DMS 273 treated with DMSO at 0.1 percent for 48 hours (cell line): ENCODE measurements around the gene CALCOCO2.

ENCODE experiments used
- DNase-seq: peaks from one replicate; lab custom pipeline; 2025; lab: John Stamatoyannopoulos, UW

CALCOCO2 gene

DNA sequence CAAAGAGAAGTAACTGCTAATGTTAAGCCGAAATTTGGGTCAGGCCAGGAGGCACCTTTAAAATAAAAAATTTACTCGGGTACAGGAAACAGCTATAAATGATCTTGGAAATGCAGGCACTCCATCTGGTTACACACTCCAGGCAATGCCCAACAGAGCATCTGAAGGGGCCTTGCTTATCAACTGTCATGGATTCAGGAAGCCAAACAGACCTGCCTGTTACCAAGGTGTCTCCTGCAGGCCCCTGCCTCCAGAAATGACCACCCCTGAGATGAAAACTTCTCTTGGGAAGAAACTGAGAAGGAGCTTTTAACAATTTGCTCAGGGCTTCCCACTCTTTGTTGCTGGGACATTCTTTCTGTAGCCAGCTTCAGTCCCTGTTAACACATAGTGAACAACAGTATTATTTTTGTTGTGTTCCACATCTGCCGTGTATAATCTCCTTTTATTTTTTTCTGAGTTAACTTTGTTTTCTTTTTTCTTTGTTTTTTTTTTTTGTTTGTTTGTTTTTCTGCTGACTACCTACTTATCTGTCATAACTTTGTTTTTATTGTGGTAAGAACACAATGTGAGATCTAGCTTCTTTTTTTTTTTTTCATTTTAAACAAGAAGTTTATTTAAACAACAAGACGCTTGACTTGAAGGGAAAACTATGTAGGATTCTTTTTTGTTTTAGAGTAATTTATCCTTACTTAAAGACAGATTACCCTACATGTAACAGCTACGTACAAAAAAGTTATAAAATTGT is 43.0 kb downstream of the CALCOCO2 start:
- no peak for DNase-seq

DNA sequence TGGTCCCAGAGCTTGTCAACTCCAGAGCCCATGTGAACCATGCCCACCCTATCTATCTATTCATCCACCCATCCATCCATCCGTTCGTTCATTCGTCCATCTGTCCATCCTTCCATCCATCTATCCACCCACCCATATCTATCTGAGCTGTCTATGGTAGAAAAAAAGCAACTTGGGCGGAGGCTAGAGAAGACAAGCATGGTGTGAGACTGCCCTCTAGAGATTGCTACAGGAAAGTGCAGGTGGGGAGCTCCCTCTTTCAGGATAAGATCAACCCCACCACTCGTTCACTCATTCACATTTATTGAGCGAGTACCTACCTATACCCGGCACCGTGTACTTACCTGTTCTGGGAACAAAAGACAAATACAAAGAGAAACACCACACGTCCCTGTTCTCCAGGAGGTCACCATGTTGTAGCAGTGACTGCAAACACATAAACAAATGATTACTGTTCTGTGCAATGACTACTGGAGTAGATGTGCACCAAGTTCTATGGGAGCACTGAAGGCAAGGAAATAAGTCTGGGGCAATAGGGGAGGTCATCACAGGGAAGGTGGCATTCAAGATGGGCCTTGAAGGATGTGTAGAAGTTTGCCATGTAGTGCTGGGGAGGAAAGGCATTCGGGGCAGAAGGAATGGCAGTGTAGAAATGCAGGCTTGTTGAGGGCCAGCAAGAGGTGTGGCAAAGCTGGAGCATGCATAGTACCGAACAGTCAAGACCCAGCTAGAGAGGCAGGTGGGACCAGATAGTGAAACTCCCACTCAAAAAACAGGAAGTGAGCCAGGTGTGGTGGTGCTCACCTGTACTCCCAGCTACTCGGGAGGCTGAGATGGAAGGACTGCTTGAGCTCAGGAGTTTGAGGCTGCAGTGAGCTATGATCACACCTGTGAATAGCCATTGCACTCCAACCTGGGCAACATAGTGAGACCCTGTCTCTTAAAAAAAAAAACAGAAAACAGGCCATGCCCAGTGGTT is 48.4 kb downstream of the CALCOCO2 start:
- DNase-seq = peak; percentile 45

DNA sequence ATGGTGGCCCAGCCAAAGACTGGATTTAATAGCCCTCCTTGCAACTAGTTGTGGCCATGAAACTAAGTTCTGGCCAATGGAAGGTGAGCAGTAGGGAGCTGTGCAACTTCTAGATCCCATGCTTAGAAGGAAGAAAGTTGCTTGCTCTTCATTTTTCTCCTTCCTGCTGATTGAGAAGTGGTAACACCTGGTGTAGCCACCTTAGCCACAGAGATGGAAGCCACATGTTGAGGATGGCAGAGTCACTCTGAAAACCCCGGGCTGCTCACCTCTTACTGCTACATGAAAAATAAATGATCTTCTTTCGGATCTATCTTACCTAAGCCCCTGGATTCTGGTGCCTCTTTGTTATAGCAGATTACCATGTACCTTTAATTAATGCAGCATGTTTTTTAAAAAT is 51.4 kb downstream of the CALCOCO2 start:
- no peak for DNase-seq

DNA sequence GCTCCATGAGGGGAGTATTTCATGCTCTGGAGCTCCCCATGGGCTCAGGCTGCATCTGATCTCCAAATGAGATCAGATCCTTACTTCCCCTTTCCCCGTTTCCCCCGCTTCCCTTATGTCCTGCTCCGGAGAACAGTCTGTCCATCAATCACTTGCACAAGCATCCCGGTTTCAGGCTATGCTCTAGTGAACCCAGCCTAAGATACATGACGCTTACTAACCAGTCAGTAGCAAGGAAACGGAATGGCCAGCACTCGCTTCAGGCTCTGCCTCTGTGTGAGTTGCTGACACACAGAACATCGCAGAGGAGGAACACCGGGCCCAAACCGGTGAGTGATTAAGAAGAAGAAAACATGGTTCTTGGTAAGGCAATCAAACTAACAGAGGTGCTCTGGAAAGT is 52.3 kb downstream of the CALCOCO2 start:
- DNase-seq = no peak

DNA sequence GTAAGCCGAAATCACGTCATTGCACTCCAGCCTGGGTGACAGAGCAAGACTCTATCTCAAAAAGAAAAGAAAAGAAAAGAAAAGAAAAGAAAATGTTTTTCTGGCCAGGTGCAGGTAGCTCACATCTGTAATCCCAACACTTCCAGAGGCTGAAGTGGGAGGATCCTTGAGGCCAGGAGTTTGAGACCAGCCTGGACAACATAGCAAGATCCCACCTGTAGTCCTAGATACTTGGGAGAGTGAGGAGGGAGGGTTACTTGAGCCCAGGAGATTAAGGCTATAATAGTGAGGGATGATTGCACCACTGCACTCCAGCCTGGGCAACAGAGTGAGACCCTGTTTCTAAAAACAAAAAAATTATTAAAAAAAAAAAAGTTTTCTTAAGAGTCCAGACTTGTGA is 59.3 kb downstream of the CALCOCO2 start:
- no peak for DNase-seq

DNA sequence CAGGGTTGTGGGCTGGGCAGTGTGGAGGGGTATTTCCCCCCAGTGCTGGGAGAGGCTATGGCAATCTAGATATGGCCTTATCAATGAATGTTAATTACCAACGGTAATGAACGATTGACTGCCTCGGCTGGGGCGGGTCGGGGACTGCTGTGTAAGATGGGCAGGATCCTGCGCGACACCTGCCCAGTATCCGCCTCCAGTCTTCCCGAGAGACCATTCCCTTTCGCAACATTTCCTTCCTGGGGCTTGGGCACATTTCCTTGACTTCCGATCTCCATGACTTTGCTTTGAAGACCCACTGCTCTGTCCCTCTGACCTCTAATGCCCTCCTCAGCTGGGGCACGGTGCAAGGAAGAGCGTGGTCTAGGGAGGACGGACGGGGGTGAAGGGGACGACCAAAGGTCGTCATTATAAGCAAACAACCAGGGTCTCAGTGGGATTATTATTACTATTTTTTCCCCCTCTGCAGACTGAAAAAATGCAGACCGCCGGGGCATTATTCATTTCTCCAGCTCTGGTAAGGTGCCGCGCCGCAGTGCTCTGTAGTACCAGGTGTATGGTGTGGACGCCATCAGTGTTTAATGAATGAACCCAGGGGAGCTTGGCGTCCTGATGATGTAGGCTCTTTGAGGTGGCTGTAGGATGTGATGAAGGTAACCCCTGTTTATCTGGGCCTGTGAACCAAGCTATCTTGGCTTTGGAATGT is 62.3 kb downstream of the CALCOCO2 start:
- no peak for DNase-seq

DNA sequence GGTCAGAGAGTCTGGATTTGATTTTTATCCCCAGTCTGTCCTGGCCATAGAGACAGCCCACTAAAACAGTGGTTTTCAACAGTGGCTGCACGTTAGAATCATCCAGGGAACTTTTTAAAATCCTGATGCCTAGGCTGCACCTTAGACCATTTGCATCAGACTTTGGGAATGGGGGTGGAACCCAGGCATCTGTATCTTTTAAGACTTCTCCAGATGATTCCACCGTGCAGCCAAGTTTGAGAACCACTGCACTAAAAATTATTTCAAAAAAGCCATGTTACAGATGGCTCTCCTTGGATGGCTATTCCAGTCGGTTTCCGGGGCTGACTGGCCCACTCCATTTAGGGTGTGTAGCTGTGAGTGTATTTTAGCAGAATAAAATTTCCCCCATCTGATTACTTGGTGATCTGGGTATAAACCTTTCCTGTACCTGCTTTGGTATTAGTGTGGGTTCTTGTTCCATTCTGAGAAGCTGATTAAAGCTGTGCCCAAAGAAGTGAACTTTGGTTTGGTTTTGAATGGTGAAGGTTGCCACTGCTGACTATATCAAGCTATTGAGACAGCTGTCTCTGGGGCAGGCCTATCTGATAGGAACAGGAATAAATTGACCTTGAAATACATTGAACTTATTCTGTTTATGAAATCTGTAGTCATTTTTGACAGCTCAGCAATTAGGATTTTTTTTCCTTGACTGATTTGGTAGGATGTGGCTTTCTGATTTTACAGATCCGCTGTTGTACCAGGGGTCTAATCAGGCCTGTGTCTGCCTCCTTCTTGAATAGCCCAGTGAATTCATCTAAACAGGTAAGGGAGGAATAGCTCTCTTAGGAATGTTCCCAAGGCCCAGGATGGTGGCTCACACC is 63.0 kb downstream of the CALCOCO2 start:
- no peak for DNase-seq

DNA sequence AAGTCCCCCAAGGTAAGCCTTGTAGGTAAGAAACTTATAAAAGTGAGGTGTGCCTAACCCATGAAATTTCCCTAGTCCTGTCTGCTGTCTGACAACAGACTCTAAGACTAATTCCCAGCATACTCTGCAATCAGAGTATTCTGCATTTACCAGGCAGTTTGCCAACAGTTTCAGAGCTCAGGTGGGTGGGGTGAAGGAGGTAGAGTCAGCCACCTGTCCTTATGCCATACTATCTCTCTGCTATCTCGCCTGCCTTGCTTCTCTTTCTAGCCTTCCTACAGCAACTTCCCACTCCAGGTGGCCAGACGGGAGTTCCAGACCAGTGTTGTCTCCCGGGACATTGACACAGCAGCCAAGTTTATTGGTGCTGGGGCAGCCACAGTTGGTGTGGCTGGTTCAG is 64.1 kb downstream of the CALCOCO2 start:
- no peak for DNase-seq

DNA sequence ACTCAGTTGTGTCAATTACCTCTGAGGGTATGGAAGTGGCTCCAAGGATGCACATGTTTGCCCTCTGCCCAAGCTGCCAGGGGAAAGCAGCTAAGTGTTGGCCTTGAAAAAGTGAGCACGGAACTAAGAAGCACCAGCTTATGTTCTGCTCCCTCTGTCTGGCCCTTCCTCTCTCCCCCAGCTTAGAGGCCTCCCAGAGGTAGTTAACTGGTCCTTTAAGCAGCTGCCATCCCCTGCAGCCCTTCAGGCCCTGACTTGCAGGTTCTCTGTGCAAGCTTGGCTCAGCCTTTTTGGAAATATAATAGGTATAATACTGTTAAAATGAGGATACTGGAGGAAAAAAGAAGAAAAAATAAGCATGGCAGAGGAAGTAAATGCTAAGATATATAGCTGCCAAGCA is 70.4 kb downstream of the CALCOCO2 start:
- DNase-seq = no peak

DNA sequence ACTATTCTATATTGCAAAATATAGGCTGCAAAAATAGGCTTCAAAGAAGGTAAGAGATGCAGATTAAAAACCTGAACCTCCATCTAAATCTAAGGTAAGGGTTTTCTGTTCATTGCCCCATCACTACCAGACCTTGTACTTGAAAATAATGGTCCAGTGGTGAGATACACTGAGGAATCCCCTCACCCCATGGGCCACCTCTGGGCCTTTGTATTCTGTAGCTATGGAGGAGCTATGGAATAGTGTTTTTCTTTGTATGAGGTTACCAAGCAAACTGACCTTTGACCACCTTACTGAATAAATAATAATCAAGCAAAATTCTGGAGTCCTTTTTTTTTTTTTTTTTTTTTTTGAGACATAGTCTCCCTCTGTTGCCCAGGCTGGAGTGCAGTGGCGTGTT is 72.6 kb downstream of the CALCOCO2 start:
- DNase-seq = no peak

DNA sequence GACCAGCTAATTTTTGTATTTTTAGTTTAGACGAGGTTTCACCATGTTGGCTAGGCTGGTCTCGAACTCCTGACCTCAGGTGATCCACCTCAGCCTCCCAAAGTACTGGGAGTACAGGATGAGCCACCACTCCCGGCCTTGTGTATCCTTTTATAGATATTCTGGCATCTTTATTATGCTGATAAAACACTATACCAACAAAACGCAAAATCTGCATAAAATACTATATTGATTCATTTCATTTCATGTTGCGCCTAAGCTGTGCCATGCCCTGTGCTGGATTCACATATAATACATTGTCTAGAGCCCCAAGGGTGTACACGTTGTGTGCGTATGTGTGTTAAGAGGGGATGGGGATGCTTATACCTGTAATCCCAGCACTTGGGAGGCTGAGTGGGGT is 73.6 kb downstream of the CALCOCO2 start:
- no peak for DNase-seq

DNA sequence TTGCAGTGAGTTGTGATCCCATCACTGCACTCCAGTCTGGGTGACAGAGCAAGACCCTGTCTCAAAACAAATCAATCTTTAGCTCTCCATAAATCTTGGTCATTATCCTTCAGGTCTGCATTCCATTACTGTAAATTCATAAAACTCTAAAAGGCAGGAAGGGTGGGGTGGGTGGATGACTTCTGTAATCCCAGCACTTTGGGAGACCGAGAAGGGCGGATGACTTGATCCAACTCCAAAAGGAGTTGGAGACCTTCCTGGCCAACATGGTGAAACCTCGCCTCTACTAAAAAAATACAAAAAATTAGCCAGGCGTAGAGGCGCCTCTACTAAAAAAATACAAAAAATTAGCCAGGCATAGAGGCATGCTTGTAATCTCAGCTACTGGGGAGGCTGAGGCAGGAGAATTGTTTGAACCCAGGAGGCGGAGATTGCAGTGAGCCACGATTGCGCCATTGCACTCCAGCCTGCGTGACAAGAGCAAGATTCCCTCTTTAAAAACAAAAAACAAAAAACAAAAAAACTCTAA is 75.2 kb downstream of the CALCOCO2 start:
- no peak for DNase-seq

DNA sequence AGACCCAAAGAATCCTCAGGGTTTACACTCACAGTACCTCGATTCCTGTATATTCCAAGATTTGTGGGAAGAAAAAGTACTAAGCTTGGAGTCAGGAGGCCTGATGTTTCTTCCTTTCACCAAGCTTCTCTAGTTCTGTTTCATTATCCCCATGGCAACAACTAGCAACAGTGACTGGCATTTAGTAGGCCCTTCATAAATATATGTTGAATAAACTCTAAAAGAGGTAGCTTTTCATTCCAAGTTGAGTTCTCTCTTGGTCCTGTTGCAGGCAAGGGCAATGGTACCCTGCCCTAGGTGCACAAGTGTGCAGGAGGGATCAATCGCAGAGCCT is 76.8 kb downstream of the CALCOCO2 start:
- DNase-seq = no peak

DNA sequence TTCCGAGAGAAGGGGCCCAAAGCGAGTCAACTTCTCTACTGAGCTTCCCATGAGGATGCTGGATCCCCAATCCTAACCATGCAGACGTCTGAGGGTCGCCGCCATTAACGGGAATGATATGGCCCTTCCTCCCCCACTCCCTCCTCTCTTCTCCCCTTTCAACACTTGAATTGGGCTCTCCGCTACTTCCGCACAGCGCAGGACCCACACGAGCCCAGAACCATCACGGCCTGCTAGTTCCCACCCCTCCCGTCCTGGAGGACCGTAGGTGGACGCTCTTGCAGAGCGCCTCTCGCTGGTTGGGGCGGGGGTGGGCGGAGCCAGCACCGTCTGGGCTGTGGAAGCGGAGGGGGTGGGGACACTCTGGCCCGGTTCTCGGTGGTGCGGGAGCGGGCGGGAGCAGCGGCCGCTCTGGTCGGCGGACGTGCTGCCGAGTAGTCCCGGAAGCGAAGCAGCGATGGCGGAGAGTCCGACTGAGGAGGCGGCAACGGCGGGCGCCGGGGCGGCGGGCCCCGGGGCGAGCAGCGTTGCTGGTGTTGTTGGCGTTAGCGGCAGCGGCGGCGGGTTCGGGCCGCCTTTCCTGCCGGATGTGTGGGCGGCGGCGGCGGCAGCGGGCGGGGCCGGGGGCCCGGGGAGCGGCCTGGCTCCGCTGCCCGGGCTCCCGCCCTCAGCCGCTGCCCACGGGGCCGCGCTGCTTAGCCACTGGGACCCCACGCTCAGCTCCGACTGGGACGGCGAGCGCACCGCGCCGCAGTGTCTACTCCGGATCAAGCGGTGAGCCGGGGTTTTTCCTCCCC is 77.4 kb downstream of the CALCOCO2 start, which contains the start of gene UBE2Z:
Gene UBE2Z (plus strand): TSS at position 361 of the 797 bp plus-strand sequence. CDS start 97 bp downstream, at position 458.
- DNase-seq = peak; percentile 78

DNA sequence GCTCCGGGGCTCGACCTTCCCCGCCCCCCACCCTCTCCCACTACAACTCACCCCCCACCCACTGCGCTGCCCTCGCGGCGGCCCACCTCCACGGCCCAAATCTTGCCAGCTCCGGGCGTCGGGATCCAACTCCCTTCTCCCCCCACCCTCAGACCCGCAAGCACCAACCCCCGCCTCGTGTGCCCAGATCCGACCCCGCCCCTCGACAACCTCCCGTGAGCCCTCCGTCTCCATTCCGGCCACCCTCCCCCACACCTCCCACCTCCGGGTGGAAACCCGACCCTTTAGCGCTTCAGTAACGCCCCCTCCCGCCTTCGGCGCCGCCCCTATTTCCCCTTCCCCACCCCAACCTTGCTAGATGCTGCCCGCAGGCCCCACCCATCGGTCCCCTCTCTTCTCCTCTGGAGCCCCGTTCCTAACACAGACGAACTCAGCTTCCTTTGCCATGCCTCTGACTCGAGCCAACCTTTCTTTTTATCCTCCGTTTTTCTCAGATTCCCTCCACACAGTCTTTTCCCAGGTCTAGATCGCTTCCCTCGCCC is 78.1 kb downstream of the CALCOCO2 start:
- DNase-seq = peak; percentile 43

DNA sequence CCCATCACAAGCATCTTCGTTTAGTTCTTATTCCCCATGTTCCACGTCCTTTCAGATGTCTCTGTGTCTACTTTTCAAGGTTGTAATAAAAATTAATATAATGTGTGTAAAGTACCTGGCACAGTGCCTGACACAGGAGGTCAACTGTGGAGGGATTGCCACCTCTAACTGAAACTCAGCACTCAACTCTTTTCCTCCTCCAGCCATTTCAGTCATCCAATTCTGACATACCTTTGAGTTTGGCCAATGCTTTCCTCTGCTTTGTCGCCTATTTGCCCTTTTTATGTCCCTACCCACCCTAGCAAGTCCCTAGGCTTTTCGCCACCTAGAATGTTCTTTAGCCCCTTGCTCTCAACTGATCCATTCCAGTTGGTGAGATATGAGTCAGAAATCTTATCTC is 78.9 kb downstream of the CALCOCO2 start:
- DNase-seq = no peak

DNA sequence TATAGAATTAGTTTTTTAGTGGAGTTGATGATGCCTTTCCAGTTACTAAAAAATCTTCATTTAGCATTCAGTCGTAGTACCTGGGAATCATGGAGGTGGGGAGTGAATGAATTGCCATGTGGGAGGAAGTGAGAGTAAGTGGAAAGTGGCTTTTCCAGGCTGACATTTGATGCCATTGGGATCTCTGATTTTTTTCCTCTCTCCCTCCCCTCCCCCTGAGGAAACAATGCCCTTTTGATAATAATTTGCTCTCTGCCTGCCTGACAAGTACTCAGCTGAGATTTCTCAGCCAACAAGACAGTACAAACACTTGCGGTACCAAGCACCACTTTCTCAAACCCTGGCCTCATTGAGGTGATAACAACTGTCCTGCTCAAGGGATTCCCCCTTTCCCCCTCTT is 79.5 kb downstream of the CALCOCO2 start:
- DNase-seq = no peak

DNA sequence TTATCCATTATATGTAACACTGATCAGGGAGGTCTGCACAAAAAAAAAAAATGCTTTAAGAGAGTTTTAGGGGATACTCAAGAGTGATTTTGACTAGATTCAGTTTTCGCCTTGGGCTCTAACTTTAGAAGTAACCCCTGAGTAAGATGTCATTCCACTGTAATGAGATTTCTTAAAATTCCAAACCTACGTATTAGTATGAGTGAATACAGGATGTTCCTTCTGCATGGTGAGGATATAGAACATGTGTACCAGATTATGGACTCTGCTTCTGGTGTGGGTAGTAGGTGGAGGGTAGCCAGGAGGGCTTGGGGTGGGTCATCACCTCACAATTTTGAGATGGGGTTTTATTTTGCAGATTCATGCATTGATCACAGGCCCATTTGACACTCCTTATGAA is 81.6 kb downstream of the CALCOCO2 start:
- no peak for DNase-seq
